GM23248 (cell line): ENCODE measurements around the gene MON1B.

Experiments used
- EZH2 ChIP-seq: fragments of 200-600 bp; sonication (generic); IDR thresholded peaks from 2 replicates; pipeline ENCODE4 v1.6.1; 2018; ENCODE audit warnings: antibody characterized with exemption, mild to moderate bottlenecking; ENCODE audit not compliant: insufficient read depth, poor library complexity, severe bottlenecking
- EZH2phosphoT487 ChIP-seq: fragments of 200-600 bp; sonication (generic); IDR thresholded peaks from 2 replicates; pipeline ENCODE4 v1.6.1; 2018; ENCODE audit warnings: antibody characterized with exemption, moderate library complexity, mild to moderate bottlenecking, low read depth; ENCODE audit not compliant: insufficient read depth

GRCh38 chr16:77197747-77198146 lies 6.8 kb downstream of the MON1B start:
- TF ChIP-seq EZH2 (no peak), EZH2phosphoT487 (no peak)
